Measurements from ENCODE around the gene INPP5F. TPM values are rescaled to one million over a fixed set of nuclear protein-coding genes. Genes with fewer than 3 reads are reported as not detected.
A peak's percentile ranks its signal among the peaks of the same experiment; 100 is the strongest.

Gene INPP5F
- total and polyA plus RNA-seq, 2 of the 13 experiments (the other 11 are each of a cell fraction or from before 2014, with no cell fraction given): 12.5 to 15.7 TPM

DNA sequence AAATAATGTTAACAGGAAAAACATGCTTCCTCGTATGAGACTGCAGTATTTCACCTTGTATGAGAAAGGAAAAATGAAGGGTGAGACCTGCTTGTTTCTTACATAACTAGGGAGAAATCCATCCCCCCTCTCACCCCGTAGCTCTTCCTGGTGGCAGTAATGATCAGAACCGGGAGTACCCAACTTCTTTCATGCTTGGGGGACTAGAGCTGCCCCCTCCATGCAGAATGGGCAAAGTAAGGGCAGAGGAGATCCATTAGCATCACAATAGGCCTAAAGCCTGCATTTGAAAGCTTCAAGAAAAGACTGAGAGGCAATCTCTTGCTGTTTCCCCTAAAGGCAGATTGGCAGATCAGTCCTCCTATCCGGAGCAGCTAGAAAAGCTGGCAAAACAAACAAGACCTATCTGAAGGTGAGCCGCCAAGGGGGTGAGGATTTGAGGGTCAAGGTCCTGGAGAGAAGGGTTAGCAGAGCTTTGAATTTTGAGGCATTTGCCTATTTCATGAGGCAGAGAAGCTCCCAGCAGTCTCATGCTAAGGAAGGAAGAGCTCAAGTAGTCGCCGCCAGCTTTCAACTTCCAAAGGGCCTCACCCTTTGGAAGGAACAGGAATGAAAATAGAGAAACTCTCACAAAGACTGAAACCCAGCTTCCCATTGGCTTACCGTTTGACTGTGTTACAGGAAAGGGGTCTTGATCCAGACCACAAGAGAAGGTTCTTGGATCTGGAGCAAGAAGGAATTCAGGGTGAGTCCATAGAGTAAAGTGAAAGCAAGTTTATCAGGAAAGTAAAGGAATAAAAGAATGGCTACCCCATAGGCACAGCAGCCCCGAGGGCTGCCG is 38.4 kb upstream of the INPP5F start (continued):
- TF ChIP-seq ZNF773 (CRISPR knock-in tag; IDR thresholded peaks at IDR 0.05; ENCODE audit: borderline replicate concordance): no peak
- TF ChIP-seq, protein P1, sequence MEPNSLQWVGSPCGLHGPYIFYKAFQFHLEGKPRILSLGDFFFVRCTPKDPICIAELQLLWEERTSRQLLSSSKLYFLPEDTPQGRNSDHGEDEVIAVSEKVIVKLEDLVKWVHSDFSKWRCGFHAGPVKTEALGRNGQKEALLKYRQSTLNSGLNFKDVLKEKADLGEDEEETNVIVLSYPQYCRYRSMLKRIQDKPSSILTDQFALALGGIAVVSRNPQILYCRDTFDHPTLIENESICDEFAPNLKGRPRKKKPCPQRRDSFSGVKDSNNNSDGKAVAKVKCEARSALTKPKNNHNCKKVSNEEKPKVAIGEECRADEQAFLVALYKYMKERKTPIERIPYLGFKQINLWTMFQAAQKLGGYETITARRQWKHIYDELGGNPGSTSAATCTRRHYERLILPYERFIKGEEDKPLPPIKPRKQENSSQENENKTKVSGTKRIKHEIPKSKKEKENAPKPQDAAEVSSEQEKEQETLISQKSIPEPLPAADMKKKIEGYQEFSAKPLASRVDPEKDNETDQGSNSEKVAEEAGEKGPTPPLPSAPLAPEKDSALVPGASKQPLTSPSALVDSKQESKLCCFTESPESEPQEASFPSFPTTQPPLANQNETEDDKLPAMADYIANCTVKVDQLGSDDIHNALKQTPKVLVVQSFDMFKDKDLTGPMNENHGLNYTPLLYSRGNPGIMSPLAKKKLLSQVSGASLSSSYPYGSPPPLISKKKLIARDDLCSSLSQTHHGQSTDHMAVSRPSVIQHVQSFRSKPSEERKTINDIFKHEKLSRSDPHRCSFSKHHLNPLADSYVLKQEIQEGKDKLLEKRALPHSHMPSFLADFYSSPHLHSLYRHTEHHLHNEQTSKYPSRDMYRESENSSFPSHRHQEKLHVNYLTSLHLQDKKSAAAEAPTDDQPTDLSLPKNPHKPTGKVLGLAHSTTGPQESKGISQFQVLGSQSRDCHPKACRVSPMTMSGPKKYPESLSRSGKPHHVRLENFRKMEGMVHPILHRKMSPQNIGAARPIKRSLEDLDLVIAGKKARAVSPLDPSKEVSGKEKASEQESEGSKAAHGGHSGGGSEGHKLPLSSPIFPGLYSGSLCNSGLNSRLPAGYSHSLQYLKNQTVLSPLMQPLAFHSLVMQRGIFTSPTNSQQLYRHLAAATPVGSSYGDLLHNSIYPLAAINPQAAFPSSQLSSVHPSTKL (CRISPR knock-in tag; IDR thresholded peaks at IDR 0.05): no peak
- TF ChIP-seq ARHGAP35 (CRISPR knock-in tag; IDR thresholded peaks at IDR 0.05; ENCODE audit: borderline replicate concordance): no peak
- TF ChIP-seq HHEX (CRISPR knock-in tag; IDR thresholded peaks at IDR 0.05): no peak
- TF ChIP-seq PAXIP1 (CRISPR knock-in tag; conservative IDR thresholded peaks at IDR 0.05): no peak
- TF ChIP-seq, protein P2, sequence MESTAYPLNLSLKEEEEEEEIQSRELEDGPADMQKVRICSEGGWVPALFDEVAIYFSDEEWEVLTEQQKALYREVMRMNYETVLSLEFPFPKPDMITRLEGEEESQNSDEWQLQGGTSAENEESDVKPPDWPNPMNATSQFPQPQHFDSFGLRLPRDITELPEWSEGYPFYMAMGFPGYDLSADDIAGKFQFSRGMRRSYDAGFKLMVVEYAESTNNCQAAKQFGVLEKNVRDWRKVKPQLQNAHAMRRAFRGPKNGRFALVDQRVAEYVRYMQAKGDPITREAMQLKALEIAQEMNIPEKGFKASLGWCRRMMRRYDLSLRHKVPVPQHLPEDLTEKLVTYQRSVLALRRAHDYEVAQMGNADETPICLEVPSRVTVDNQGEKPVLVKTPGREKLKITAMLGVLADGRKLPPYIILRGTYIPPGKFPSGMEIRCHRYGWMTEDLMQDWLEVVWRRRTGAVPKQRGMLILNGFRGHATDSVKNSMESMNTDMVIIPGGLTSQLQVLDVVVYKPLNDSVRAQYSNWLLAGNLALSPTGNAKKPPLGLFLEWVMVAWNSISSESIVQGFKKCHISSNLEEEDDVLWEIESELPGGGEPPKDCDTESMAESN (CRISPR knock-in tag; conservative IDR thresholded peaks at IDR 0.05): no peak
- TF ChIP-seq, protein P3, sequence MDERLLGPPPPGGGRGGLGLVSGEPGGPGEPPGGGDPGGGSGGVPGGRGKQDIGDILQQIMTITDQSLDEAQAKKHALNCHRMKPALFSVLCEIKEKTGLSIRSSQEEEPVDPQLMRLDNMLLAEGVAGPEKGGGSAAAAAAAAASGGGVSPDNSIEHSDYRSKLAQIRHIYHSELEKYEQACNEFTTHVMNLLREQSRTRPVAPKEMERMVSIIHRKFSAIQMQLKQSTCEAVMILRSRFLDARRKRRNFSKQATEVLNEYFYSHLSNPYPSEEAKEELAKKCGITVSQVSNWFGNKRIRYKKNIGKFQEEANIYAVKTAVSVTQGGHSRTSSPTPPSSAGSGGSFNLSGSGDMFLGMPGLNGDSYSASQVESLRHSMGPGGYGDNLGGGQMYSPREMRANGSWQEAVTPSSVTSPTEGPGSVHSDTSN (CRISPR knock-in tag; IDR thresholded peaks at IDR 0.05): peak; percentile 82
- no peak for TF ChIP-seq KMT2B (CRISPR knock-in tag; IDR thresholded peaks at IDR 0.05)
- TF ChIP-seq REL (CRISPR knock-in tag; conservative IDR thresholded peaks at IDR 0.05): no peak
- no peak for TF ChIP-seq ZNF570 (CRISPR knock-in tag; IDR thresholded peaks at IDR 0.05; ENCODE audit: borderline replicate concordance)
- no peak for TF ChIP-seq SYNCRIP (IDR thresholded peaks at IDR 0.05; ENCODE audit: insufficient read depth, low read depth, low read length)
- no peak for TF ChIP-seq ZMAT3 (CRISPR knock-in tag; conservative IDR thresholded peaks at IDR 0.05)
- TF ChIP-seq ELF3 (CRISPR knock-in tag; IDR thresholded peaks at IDR 0.05): no peak
- TF ChIP-seq ZNF703 (CRISPR knock-in tag; IDR thresholded peaks at IDR 0.05; ENCODE audit: borderline replicate concordance): no peak
- no peak for TF ChIP-seq CBX1 (IDR thresholded peaks at IDR 0.05; ENCODE audit: low read depth)
- no peak for TF ChIP-seq ZBTB42 (CRISPR knock-in tag; IDR thresholded peaks at IDR 0.05)
- no peak for TF ChIP-seq ZSCAN30 (CRISPR knock-in tag; IDR thresholded peaks at IDR 0.05)
- TF ChIP-seq TEF (CRISPR knock-in tag; IDR thresholded peaks at IDR 0.05): 0 out of 2 replicates have a peak, but pooled peaks have one; percentile 68
